Measurements from ENCODE around the gene USP7.

- TF ChIP-seq LARP7 (IDR thresholded peaks at IDR 0.05) (no peak), CTCF (IDR thresholded peaks at IDR 0.05 in 2 of 3, conservative IDR thresholded peaks at IDR 0.05 in 1 of 3; ENCODE audit: control insufficient read depth in 2 of 3, extremely low read depth in 1 of 3, insufficient read depth in 1 of 3, low read depth in 3 of 3, low read length in 3 of 3) (no peak), SMAD5 (IDR thresholded peaks at IDR 0.05; ENCODE audit: low read depth) (no peak), FOXM1 (IDR thresholded peaks at IDR 0.05; ENCODE audit: low read depth, low read length) (no peak), BRCA1 (IDR thresholded peaks at IDR 0.05; ENCODE audit: low read depth, low read length) (no peak), KDM1A (IDR thresholded peaks at IDR 0.05; ENCODE audit: borderline replicate concordance) (no peak), ZNF24 (IDR thresholded peaks at IDR 0.05) (no peak), POLR2A (IDR thresholded peaks at IDR 0.05; ENCODE audit: low read depth, low read length) (no peak), SP1 (IDR thresholded peaks at IDR 0.05; ENCODE audit: low read depth, low read length) (no peak), HCFC1 (IDR thresholded peaks at IDR 0.05; ENCODE audit: low read length) (no peak), PAX8 (IDR thresholded peaks at IDR 0.05) (no peak), REST (IDR thresholded peaks at IDR 0.05; ENCODE audit: low read depth, low read length) (no peak)
- TF ChIP-seq, protein P1, sequence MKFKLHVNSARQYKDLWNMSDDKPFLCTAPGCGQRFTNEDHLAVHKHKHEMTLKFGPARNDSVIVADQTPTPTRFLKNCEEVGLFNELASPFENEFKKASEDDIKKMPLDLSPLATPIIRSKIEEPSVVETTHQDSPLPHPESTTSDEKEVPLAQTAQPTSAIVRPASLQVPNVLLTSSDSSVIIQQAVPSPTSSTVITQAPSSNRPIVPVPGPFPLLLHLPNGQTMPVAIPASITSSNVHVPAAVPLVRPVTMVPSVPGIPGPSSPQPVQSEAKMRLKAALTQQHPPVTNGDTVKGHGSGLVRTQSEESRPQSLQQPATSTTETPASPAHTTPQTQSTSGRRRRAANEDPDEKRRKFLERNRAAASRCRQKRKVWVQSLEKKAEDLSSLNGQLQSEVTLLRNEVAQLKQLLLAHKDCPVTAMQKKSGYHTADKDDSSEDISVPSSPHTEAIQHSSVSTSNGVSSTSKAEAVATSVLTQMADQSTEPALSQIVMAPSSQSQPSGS (IDR thresholded peaks at IDR 0.05; ENCODE audit: low read length), result no peak
These were observed 40.5 kb upstream of the USP7 start for GRCh38 chr16:9004183-9004582.

Data from GM12878 (cell line).